GM19099 (cell line): ENCODE measurements around the gene EFHC2.

Experiments
- POLR2A ChIP-seq: IDR thresholded peaks from 3 replicates; pipeline ENCODE4 v1.6.1; 2011; ENCODE audit warnings: low read depth; ENCODE audit not compliant: insufficient read length; ENCODE audit errors: extremely low read depth

Gene EFHC2

GRCh38 chrX:44260609-44261008, 82.9 kb downstream of the EFHC2 start:
- TF ChIP-seq POLR2A, result no peak

GRCh38 chrX:44253575-44253942, 89.9 kb downstream of the EFHC2 start:
- no peak for TF ChIP-seq POLR2A

GRCh38 chrX:44247468-44247867, 96.0 kb downstream of the EFHC2 start:
- TF ChIP-seq POLR2A, result no peak

DNA sequence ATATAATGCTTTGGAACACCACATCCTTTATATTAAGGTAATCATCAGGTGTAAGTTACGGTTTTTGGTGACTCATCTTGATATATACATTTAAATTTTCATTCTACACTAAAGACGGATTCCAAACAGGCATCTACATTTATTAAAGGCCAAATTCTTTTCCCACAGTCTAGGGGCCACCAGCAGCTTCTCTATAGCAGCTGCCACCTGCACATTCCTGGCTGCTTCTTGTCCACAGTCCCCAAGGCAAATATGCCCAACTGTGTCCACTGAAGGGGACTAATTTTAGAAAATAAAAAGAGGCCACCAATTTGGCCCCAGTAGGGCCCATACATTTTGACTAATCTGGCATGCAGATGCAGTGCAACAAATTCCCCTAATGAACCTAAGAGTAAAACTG, 96.6 kb downstream of the EFHC2 start:
- TF ChIP-seq POLR2A, result no peak

DNA sequence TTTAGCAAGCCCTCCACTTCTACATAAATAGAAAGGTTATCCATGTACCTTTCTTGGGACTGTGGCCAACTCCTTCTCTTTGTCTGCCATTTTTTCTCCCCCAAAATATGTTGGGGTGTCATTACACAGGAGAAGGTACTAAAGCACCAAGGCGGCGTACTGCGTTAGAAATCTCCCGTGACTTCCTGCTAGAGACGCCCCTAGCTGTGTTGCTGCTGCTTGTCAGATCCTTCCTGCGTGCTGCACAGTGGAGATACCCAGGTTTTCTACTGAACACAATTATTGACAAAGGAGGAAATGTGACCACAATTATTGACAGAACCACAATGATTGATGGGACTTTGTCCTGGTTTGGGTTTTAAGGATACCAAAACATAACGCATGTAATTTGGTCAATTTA, 97.7 kb downstream of the EFHC2 start:
- TF ChIP-seq POLR2A, result no peak

DNA sequence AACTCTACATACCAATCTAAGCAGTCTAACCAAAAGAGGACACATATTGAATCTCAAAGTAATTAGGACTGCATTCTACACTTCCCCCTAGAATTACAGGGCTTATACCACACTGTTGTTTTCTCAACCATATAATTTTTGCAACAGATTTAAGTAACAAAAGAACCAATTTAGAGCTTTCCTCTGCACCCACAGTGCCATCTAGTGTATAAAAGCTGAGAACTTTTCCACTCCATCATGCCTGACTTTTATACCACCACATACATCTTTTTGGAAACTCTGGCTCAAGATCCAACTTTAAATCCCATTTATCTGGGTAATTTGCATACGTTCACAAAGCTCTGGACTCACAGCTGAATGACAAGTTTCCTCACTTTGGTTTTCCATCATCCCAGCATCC, 99.5 kb downstream of the EFHC2 start:
- no peak for TF ChIP-seq POLR2A

GRCh38 chrX:44241546-44241945, 101.9 kb downstream of the EFHC2 start:
- no peak for TF ChIP-seq POLR2A

DNA sequence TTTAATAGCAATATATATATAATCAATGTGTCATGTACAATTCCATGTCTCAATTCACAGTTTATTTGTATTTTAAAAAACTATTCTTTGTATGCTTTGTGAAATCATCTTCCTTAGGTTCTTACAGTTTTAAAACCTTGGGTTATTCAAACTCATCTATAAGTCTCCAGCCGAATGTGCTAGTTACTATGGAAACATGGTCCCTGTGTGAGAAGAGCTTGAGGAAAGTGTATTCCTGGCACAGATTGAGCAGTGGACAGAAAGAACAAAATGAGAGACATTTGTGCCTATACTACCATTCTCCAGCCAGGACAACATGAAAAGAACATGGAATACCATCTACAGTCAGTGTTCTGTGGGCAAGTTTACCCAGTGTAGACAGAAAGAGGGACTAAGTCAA, 103.4 kb downstream of the EFHC2 start:
- no peak for TF ChIP-seq POLR2A

- no peak for TF ChIP-seq POLR2A
These were observed 104.4 kb downstream of the EFHC2 start for GRCh38 chrX:44239036-44239435.

- TF ChIP-seq POLR2A, result no peak
These were observed 107.9 kb downstream of the EFHC2 start for GRCh38 chrX:44235534-44235933.

DNA sequence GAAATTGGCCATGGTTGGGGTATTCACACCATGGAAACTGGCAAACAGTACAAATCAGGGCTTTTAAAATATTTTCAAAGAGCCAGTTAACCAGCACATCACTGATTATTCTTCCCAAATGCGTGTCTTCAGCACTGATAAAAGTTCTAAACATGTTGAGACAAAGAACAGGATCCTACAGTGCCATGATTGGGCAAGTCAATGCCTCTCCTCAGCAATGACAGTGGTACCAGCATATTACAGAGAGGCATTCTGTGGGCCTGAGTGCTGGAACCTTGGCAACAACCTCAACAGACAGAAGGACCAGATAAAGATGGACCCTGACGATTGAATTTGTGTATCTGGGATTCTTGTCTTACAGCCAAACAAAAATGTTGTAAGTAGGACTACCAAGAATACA, 108.9 kb downstream of the EFHC2 start:
- no peak for TF ChIP-seq POLR2A

DNA sequence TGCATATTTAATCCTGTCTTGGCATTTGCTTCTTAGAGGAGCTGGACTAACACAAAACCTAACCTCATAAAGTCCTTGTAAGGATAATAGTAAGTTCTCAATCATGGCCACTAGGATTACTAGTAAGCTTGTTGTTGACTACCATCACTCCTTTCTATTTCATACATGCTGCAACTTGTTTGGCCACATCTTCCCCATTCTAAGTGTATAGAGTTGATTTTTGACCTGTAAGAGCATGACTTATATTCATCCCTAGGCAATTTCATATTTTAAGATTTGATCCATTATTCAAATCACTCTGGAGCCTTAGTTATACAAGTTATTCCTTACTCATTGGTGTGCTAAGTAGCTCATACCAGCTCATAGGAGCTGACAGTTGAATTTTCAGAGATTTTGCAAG, 109.4 kb downstream of the EFHC2 start:
- no peak for TF ChIP-seq POLR2A

DNA sequence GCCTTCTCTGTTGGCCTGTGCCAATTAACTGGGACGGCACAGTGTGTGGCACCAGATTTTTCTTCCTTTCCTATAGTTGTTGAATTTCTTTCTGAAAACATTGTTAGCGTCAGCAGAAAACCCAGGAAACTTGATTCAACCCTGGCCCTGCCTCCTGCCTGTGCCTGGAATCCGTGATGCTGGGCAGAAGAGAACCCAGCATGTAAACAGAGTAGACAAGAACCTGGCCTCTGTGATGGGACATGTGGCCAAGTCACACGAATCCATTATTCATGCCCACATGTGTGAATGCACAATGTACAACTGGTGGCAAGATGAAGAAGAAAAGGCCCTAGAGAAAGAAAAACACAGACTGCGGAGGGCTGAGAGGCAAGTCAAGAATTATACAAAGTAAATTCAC, 111.4 kb downstream of the EFHC2 start:
- no peak for TF ChIP-seq POLR2A

- no peak for TF ChIP-seq POLR2A
These were observed 114.9 kb downstream of the EFHC2 start for GRCh38 chrX:44228621-44229020.

DNA sequence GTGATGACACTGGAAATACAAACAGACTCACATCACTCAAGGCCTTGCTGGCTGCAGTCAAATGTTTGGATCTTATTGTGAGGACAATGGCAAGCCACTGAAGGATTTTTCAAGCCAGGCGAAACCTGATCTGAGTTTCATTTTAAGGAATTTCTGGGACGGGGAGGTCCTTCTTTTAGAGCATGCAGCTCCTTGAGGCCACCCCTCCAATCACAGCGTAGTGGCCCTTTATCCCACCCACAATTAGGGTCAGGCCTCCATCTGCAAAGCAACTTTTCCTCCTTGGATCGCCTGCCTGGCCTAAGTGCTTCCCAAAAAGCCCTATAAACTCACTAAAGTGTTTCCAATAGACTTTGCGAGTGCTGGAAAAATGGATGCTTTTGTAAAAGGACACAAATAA, 115.5 kb downstream of the EFHC2 start:
- TF ChIP-seq POLR2A, result no peak

GRCh38 chrX:44225667-44226066, 117.8 kb downstream of the EFHC2 start:
- TF ChIP-seq POLR2A, result no peak

DNA sequence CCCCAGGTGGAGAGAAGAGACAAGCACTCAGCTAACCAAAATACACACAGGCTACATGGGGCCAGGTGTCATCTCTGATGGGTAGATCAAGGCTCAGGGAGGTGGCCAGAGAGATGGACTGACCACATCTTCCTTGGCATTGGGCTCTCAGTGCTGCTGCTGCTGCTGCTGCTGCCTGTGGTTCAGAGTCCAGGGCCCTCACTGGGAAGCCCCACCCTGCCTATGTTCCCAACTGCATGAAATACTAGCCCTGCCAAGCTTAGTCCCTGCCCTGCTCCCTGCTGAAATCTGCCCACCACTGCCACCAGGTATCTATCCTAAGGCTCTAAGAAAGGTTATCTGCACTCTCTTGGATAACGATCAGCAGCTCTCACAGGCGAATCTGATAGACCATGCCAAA, 118.7 kb downstream of the EFHC2 start:
- no peak for TF ChIP-seq POLR2A

DNA sequence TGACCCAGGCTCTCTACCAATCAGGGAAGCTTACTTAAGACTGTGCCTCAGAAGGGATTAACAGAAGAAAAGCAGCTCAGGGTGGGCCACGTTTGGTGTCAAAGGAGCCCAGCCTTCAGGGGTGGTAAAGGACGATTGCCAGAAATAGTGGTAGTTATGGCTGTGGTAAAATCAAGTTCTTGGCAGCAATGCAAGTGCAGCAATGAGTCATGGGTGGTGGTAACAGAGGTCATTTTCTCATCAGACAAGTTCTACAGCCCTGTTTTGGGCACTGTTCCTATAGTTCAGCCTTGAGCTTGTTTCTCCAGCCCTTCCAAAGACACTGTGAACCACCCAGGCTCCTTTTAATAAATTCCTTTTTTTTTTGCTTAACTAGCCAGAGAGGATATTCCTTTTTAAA, 120.3 kb downstream of the EFHC2 start:
- no peak for TF ChIP-seq POLR2A
